ENCODE data around the gene ZNF699.

Gene ZNF699

GRCh38 chr19:9251236-9251635 is 58.4 kb downstream of the ZNF699 start:
- DNase-seq = no peak

- no peak for DNase-seq
Measured at GRCh38 chr19:9250630-9251029, 59.0 kb downstream of the ZNF699 start, which contains the start of gene OR7E24. Gene OR7E24, plus strand, starts transcription at chr19:9250930. Its CDS starts 114 bp downstream, at chr19:9251044.

Measured in stimulated activated CD4-positive, alpha-beta T cell treated with anti-CD3 and anti-CD28 coated beads, Interleukin-4, amount 100 ng/mL, for 1 hour (primary cell).